ENCODE results near the gene UNC93B1. TPM values are rescaled to one million over a fixed set of nuclear protein-coding genes. Genes with fewer than 3 reads are reported as not detected.
"Not testable (repeated sequence)": the region's sequence is repeated elsewhere in the genome, so short reads cannot be mapped to it uniquely, and the experiment has no call there.

The UNC93B1 gene
- total RNA-seq, 1 donor from 2014 or later: 30.4 TPM

DNA sequence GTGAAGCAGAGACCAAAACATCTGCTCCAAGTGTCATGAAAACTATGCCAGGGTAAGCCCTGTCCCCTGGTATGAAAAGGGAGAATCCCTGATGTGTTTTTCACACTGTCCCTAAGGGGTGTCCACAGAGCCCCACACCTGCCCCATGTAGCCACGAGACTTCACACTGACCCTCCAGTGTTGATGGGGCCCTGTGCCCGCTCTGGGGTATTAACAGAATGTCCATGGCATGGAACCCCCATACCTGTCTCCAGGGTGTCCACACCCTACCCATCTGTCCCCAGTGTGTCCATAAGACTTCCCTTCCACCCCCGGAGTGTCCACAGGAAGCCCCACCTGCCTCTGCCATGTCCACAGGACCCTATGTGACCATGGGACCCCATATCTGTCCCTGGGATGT lies 8.8 kb downstream of the UNC93B1 start:
- not testable (repeated sequence) for DNase-seq (ENCODE audit: extremely low read depth, low read depth, low spot score)

DNA sequence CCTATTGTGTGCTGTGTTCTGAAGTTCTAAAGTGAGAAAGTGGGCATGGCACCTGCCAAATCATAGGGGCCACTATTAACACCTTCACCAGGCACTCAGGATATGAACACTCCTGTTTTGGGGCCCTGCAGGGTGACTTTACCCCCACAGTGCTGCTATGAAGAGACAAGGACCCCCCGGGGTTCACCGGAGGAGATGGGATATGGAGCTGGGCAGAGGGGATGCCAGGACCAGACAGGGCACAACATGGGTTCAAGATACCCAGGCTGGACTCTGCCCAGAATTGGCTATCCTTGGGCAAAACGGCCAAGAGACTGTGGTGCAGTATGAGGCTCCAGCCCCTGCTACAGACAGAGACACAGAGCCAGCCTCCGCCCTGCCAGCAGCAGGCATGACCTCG lies 9.5 kb downstream of the UNC93B1 start:
- not testable (repeated sequence) for DNase-seq (ENCODE audit: extremely low read depth, low read depth, low spot score)

DNA sequence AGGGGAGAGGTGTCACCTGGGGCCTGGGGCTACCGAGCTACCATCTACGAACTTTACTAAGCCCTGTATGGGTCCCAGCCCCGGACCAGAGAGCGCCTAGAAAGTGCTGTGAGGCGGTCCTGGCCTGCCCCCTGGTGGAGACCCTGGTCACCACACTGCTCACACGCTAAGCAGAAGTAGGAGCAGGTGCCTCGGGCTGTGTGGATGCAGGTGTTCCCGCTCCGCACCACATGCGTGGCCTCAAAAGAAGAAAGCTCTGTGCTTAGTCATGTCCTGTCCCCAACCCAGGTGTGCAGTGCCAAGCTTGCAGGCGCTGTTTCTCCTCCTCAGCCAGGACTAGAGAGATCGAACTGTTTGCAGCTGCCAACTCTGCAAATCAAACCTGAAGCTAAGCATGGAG lies 10.1 kb downstream of the UNC93B1 start:
- DNase-seq (ENCODE audit: extremely low read depth, low read depth, low spot score): not testable (repeated sequence)

DNA sequence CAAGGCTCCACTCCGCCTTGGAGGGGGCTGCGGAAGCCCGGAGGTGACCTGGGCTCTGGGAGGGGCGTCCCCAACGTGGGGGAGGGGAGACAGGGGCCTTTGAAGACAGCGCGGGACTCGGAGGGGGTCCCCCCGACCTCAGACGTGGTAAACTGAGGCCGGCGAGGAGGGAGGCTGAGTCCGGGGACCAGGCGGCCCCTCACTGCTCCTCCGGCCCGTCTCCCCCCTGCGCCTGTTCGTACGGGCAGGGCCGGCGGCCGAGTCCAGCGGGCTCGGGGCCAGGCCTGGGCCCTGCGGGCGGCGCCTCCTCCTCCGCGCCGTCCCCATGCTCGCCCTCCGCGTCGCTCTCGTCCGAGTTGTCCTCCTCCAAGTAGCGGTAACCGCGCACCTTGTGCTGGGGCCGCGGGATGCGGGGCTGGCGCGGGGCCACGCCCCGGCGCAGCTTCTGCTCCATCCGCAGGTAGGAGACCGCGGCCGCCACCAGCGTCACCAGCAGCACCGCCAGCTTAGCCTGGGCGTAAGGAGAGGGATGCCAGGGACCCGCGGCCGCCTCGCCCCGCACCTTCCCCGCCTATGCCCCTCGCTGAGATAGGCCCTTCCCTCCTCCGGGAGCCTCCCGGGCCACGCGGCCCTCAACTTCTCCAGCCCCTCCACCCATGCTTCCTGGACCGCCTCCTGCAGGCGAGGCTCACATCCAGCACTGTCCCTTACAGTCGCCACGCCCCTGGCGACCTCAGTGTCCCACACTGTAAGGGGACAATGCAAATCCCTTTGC lies 12.4 kb downstream of the UNC93B1 start:
- DNase-seq (ENCODE audit: extremely low read depth, low read depth, low spot score): not testable (repeated sequence)

DNA sequence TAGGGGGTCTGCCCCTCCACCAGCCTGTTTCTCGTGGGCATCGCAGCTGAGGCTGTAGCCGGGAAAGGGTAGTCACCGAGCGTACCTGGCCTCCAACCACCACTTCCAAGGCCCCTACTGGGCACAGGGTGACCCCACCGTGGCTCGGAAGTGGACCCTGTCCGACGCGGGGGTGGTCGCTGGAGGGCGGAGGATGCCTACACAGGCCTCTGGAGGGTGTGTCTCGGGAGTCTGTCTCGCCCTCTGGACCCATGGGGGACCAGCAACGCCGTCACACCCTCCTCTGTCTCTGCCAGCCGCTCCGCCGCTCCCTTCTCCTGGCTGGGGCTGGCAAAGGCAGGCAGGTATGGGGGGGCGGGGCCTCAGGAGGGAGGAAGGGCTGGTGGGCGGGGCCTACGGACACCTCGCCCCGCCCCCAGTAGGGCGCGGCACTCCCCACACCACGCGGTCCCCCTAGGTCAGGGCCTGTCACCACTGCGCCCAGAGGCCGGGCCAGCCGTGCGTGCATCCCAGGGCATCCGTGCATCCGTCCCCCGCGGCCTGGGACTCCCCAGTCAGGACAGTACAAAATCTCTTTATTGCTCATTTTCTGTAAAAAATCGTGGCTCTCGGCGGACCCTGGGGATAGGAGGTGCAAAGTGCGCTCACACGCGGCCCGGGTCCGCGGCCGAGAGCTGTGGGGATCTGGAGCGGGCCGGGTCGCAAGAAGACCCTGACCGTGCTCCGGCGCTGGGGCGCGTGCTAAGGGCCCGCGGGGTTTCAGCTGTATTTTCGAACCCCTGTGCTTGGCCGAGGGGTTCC lies 13.2 kb downstream of the UNC93B1 start:
- DNase-seq (ENCODE audit: extremely low read depth, low read depth, low spot score): not testable (repeated sequence)

DNA sequence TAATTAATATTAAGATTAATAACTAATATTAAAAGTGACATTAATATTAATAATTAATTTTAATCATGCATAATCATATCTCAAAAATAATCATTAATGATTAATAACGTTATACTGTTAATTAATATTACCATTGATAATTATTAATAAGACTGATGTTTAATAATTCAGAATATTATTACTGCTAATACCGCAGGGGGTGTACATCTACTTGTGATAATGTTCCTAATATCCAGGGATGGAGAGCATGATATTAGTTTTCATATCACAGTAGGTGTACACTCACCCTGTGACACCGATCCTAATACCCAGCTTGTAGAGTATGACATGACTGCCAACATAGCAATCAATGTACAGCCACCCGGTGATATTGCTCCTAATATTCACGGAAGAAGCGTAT lies 18.6 kb downstream of the UNC93B1 start:
- not testable (repeated sequence) for DNase-seq (ENCODE audit: extremely low read depth, low read depth, low spot score)

DNA sequence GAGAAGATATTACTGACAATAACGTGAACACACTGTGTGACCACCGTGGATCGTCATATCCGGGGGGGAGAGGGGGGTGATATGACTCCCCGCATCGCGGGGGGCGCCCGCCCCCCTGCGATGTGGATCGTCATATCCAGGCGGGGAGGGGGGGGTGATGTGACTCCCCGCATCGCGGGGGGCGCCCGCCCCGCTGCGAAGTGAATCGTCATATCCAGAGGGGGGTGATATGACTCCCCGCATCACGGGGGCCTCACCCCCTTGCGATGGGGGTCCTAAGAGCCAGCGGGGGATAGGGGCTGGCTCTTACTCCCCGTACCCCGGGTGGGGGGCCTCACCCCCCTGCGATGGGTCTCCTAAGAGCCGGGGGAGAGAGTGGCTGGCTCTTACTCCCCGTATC lies 19.9 kb downstream of the UNC93B1 start:
- DNase-seq (ENCODE audit: extremely low read depth, low read depth, low spot score): no peak

DNA sequence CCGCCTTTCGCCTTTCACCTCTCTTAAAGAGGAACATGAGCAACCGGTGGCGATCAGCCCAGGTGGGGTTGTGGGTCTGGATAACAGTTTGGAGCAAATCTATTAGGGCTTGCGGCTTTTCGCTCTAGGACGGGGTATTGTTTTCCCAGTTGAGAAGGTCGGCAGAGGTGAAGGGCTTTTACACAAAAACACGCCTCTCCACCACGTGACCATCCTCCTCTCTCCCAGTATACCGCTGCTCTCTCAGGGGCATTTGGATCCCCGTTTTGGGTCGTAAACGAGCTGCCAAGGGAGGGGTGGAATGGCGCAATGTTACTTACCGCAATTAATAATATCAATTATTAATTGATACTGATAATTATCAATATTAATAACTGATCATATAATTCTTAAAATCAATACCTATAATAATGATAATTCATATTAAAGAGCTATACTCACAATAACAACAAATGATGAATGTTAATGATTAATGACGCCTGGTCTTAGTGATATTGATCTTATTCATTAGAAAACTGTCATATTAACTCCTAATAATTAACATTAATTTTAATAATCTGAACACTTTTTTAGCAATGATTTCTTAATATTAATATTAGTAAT lies 21.5 kb downstream of the UNC93B1 start:
- DNase-seq (ENCODE audit: extremely low read depth, low read depth, low spot score): not testable (repeated sequence)

DNA sequence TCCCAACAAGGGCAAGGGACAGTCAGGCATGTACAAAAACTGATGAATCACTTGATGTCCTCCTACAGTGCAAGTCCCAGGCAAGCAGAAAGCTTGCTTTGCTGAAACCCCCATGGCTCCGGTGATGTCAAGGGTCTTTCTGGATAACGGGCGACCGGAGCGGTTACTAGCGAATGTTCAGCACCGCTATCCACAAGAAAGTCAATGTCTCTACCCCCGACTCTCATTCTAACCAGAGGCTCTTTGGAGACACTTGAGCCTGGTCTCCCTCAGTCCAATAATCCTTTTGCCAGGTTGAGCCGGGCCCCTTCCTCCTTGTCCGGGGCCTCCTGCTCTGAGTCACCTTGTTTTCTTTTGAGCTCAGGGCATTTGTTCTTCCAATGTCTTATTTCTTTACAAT lies 22.7 kb downstream of the UNC93B1 start:
- DNase-seq (ENCODE audit: extremely low read depth, low read depth, low spot score): not testable (repeated sequence)

DNA sequence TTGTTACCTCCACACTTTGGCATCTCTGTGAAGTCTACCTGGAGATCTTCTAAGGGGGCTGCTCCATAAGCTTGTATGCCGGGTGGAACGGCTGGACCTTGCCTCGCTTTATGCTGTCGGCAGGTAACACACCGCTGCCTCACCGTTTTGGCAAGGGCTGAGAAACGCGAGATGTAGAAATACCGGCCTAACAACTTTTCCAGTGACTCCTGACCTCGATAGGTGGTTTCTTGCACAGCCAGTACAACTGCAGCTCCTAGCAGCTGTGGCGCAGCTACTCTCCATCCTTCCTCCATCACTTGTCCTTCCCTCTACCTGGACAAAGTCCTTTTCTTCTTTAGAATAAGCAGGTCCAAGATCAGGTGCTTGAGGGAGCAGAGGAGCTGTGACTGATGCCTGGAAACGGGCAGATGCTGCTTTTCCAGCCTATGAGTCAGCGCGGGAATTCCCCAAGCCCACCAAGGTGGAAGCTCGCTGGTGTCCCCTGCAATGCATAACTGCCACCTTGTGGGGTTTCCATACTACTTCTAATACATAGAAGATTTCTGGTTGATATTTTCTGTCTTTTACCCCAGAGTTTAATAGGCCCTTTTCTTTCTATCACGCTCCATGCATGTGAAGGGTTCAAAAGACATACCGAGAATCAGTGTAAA lies 25.0 kb downstream of the UNC93B1 start:
- DNase-seq (ENCODE audit: extremely low read depth, low read depth, low spot score): not testable (repeated sequence)

DNA sequence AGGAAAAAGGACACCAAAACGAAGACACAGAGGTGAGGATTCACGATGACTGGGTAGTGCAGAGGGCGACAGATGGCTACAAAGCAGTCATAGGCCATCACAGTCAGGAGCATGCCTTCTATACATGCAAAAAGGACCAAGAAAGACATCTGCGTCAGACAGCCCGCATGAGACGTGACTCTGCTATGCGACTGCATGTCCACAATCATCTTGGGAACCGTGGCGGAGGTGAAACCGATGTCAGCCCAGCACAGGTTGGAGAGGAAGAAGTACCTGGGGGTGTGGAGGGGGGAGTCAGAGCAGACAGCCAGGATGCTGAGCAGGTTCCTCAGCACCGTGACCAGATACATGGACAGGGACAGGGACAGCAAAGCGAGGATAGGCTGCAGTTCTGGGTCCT lies 29.2 kb downstream of the UNC93B1 start:
- not testable (repeated sequence) for DNase-seq (ENCODE audit: extremely low read depth, low read depth, low spot score)

DNA sequence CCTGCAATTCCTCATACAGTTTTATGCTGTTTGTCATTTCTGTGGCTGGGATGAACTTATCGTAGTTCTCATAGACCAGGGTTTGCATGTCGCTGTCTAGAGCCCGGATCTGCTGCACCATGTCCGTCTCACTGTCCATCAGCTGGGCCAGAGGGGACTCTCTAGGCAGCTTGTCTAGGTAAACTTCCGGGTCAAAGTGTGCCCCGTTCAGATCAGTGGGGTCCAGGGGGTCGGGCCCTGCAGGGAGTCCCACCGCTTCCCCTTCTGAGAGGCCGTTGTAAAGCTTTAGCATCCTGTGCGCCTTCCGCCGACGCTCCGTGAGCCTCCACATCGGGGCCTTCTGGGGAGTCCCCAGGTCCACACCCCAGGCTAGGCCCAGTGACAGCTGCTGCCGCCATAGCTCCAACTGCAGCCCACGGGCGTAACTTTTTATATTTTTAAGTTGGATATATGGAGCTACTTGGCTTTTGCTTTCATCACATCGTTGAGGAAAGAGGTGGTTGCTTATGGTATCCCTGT lies 38.0 kb downstream of the UNC93B1 start:
- DNase-seq (ENCODE audit: extremely low read depth, low read depth, low spot score): not testable (repeated sequence)

DNA sequence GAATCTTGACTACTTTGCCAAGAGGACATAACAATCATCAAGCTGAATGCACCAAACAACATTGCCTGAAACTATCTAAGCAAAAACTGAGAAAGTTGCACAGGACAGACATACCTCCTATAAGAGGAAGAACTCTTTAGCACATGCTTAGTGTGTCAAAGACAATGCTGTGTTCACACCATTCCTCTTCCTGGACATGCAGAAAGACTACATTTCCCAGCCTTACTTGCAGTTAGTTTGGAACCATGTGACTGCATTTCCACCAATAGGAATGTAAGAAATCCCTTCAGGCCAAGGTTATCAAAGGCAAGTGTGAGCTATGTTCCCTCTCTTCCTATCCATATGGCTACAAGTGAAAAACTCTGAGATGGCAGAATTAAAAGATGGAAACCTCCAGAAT lies 39.2 kb downstream of the UNC93B1 start:
- DNase-seq (ENCODE audit: extremely low read depth, low read depth, low spot score): not testable (repeated sequence)

DNA sequence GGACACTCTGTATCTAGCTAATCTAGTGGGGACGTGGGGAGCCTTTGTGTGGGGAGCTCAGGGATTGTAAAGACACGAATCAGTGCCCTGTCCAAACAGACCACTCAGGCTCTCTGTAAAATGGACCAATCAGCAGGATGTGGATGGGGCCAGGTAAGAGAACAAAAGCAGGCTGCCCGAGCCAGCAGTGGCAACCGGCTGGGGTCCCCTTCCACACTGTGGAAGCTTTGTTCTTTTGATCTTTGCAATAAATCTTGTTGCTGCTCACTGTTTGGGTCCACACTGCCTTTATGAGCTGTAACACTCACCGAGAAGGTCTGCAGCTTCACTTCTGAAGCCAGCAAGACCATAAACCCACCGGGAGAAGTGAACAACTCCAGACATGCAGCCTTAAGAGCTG lies 40.0 kb downstream of the UNC93B1 start:
- DNase-seq (ENCODE audit: extremely low read depth, low read depth, low spot score): not testable (repeated sequence)

DNA sequence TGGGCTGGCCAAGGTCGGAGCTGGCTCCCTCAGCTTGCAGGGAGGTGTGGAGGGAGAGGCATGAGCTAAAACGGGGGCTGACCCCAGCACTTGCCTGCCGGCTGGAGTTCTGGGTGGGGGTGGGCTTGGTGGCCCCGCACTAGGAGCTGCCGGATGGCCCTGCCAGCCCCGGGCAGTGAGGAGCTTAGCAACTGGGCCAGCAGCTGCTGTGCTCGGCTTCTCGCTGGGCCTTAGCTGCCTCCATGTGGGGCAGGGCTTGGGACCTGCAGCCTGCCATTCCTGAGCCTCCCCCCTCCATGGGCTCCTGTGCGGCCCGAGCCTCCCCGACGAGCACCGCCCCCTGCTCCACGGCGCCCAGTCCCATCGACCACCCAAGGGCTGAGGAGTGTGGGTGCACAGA lies 40.7 kb downstream of the UNC93B1 start:
- DNase-seq (ENCODE audit: extremely low read depth, low read depth, low spot score): not testable (repeated sequence)

DNA sequence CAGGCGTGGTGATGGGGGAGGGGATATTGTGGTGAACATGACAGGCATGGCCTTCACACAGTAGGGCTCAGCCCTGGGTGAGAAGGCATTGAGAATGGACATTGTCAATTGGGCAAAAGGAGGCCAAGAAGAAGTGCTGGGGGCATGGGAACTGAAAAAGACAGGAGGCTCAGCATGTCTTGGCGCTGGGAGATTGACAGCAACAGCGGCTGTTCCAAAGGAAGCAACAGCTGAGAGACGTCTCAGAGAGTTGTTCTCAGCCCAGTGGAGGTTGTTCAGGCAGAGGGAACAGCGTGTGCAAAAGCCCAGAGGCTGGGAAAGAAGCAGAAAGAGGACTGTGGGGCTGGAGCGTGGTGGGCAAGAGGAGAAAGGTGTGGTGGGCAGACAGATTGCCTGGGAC lies 47.7 kb downstream of the UNC93B1 start:
- DNase-seq (ENCODE audit: extremely low read depth, low read depth, low spot score): not testable (repeated sequence)

DNA sequence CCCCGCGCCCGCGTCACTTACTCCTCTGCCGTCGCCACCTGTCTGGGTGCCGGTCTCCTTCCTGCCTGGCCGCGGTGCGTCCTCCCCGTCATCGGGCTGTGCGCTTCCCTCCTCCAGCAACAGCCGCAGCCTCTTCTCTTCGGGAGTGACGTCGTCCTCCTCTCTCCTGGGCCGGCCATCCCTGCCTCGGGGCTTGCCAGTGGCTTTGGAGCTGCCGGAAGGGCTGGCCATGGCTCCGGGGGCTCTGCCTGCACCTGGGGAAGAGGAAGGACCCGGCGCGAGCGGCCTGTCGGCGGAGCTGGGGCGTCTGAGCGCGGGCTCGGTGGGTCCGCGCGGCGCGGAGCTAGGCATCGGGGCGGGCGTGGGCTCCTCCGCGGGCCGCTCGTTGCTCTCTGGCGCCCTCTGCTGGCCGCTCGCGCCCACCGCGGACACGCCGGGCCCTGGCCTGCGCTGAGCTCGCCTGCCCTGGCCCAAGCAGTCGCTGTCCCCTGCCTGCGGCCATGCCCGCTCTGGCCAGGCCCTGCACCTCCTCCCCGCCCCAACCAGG lies 48.4 kb downstream of the UNC93B1 start:
- DNase-seq (ENCODE audit: extremely low read depth, low read depth, low spot score): not testable (repeated sequence)

DNA sequence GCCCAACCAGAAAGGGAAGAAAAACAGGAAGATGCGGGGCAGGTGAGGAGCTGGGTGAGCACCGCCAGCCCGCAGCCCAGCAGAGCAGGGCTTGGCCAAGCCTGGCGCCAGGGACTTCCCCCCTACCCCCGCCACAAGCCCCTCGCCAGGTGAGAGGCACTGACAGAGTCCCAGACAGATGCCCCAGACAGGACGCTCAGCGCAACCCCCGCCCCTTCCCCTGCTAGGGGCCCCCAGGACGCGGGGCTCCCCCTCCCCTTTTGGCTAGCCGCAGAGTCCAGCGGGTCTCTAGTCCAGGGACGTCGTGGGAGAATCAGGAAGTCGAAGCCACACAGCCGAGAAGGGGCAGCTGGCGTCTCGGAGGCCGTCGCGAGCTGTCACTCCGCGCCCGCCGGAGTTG lies 48.9 kb downstream of the UNC93B1 start:
- not testable (repeated sequence) for DNase-seq (ENCODE audit: extremely low read depth, low read depth, low spot score)

DNA sequence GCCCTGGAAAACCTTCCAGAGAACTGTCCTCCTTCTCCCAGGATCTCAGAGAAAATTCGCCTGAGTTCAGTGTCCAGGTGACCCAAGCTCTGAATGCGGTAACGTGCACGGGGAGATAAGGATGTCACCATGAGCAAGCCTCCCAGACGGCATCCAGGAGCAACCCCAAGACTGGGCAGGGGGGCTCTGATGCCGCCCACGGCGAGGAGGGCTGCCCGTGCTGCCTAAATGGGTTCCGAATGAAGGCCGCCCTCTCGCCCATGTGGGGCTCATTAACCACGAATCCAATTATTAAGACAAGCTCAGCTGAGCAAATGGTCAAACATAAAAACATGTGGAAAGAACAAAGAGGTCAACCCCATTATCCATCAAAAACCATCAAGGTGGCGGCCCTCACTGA lies 49.6 kb downstream of the UNC93B1 start:
- DNase-seq (ENCODE audit: extremely low read depth, low read depth, low spot score): not testable (repeated sequence)

DNA sequence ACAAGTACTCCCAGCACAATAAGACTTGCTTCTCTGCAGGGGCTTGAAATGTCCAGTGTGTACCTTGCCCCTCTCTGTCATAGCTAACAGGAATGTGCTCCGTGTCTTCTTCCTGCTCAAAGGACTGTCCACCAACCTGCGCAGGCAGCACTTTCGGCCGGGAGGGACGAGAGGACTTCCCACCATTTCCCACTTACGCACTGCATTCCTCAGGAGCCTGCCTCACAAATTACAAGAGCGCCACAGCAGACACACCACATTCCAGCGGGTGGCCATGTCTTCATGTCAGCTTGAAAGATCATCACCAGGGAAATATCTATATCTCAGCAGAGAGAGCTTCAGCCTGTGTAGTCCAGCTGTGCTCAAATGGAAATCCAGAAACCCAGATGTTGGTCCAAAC lies 53.2 kb downstream of the UNC93B1 start:
- not testable (repeated sequence) for DNase-seq (ENCODE audit: extremely low read depth, low read depth, low spot score)

Data from glomerular endothelial cell (primary cell).